Neuronal stem cell (in vitro differentiated cells): ENCODE results near the gene MAP3K5.
"Not testable (repeated sequence)": the region's sequence is repeated elsewhere in the genome, so short reads cannot be mapped to it uniquely, and the experiment has no call there.

Source experiments
- DNase-seq: peaks from one replicate; pipeline ENCODE4 v3.0.0-alpha.2; 2013; ENCODE audit warnings: low spot score
- H2AFZ ChIP-seq: one replicate; pipeline ENCODE4 v1.6.1; 2013; ENCODE audit warnings: mild to moderate bottlenecking, low read length, inconsistent platforms
- H2AK5ac ChIP-seq: 2 replicates; pipeline ENCODE4 v1.6.1; 2013; ENCODE audit warnings: low read depth, mild to moderate bottlenecking, inconsistent platforms, low read length, moderate library complexity, mixed read lengths
- H2BK120ac ChIP-seq: 2 replicates; pipeline ENCODE4 v1.6.1; 2013; ENCODE audit warnings: low read depth, mild to moderate bottlenecking, inconsistent platforms, low read length, moderate library complexity, mixed read lengths
- H2BK12ac ChIP-seq: one replicate; pipeline ENCODE4 v1.6.1; 2013; ENCODE audit warnings: low read length, inconsistent platforms
- H2BK15ac ChIP-seq: 2 replicates; pipeline ENCODE4 v1.6.1; 2013; ENCODE audit warnings: mild to moderate bottlenecking, low read length, inconsistent platforms, mixed read lengths
- H2BK5ac ChIP-seq: one replicate; pipeline ENCODE4 v1.6.1; 2013; ENCODE audit warnings: inconsistent platforms, mild to moderate bottlenecking, low read length, moderate library complexity
- H3K14ac ChIP-seq: one replicate; pipeline ENCODE4 v1.6.1; 2013; ENCODE audit warnings: low read length, inconsistent platforms
- H3K18ac ChIP-seq: 2 replicates; pipeline ENCODE4 v1.6.1; 2013; ENCODE audit warnings: low read length, inconsistent platforms
- H3K23ac ChIP-seq: 2 replicates; pipeline ENCODE4 v1.6.1; 2013; ENCODE audit warnings: low read depth, mild to moderate bottlenecking, mixed read lengths, low read length, inconsistent platforms; ENCODE audit not compliant: poor library complexity
- H3K27ac ChIP-seq: replicated peaks from 3 replicates; pipeline ENCODE4 v1.5.1; 2013; ENCODE audit warnings: low read length, inconsistent platforms
- H3K27me3 ChIP-seq, 3 experiments: 2 replicates each; pipeline ENCODE4 v1.6.1; 2013; ENCODE audit warnings: low read length in 3 of 3, mild to moderate bottlenecking in 2 of 3, inconsistent platforms in 1 of 3, low read depth in 1 of 3, mixed read lengths in 1 of 3, moderate library complexity in 1 of 3; ENCODE audit not compliant: control insufficient read depth in 3 of 3, insufficient read depth in 3 of 3
- H3K36me3 ChIP-seq, 2 donors: replicated peaks in 1 of 2; 2 replicates each; pipeline ENCODE4 v1.6.1; 2013; ENCODE audit warnings: low read length in 2 of 2; ENCODE audit not compliant: control insufficient read depth in 2 of 2, insufficient read depth in 2 of 2
- H3K4ac ChIP-seq: 2 replicates; pipeline ENCODE4 v1.6.1; 2013; ENCODE audit warnings: inconsistent platforms, mild to moderate bottlenecking, low read length, moderate library complexity
- H3K4me1 ChIP-seq, 2 donors: 1 replicate in 1 of 2; 2 replicates in 1 of 2; pipeline ENCODE4 v1.6.1; 2013; ENCODE audit warnings: low read length in 2 of 2, low read depth in 1 of 2; ENCODE audit not compliant: control insufficient read depth in 2 of 2, insufficient read depth in 1 of 2
- H3K4me2 ChIP-seq: one replicate; pipeline ENCODE4 v1.6.1; 2013; ENCODE audit warnings: mild to moderate bottlenecking, low read length, inconsistent platforms; ENCODE audit not compliant: insufficient read depth, poor library complexity, severe bottlenecking
- H3K4me3 ChIP-seq, 2 donors: 2 replicates each; pipeline ENCODE4 v1.5.1; 2013; ENCODE audit warnings: low read length in 2 of 2, mild to moderate bottlenecking in 2 of 2, inconsistent platforms in 1 of 2, moderate library complexity in 1 of 2
- H3K79me1 ChIP-seq: one replicate; pipeline ENCODE4 v1.6.1; 2013; ENCODE audit warnings: low read depth, mild to moderate bottlenecking, inconsistent platforms, low read length, moderate library complexity
- H3K9ac ChIP-seq: one replicate; pipeline ENCODE4 v1.6.1; 2013; ENCODE audit warnings: mild to moderate bottlenecking, low read depth, low read length, inconsistent platforms; ENCODE audit not compliant: poor library complexity
- H3K9me3 ChIP-seq, 2 donors: replicated peaks in 1 of 2; 2 replicates each; pipeline versions ENCODE3 to v1.6.1; 2013; ENCODE audit warnings: low read length in 2 of 2, mild to moderate bottlenecking in 2 of 2, inconsistent platforms in 1 of 2, low read depth in 1 of 2, mixed read lengths in 1 of 2, moderate library complexity in 1 of 2; ENCODE audit not compliant: control insufficient read depth in 2 of 2, insufficient read depth in 1 of 2
- H4K8ac ChIP-seq: one replicate; pipeline ENCODE4 v1.6.1; 2013; ENCODE audit warnings: low read depth, mild to moderate bottlenecking, inconsistent platforms, low read length, moderate library complexity
- H4K91ac ChIP-seq: one replicate; pipeline ENCODE4 v1.6.1; 2013; ENCODE audit warnings: low read length, low read depth, mild to moderate bottlenecking, inconsistent platforms; ENCODE audit not compliant: poor library complexity
- WGBS, 2 donors: extraction: QIAGEN DNeasy Blood & Tissue Kit; methylation state at CpG; one replicate each; pipeline ENCODE4 v1.1.7; 2013; ENCODE audit warnings: missing lambda C conversion rate in 2 of 2, mixed read lengths in 1 of 2; ENCODE audit not compliant: insufficient read length in 2 of 2, insufficient replicate concordance in 1 of 2; ENCODE audit errors: extremely low coverage in 2 of 2; 5-methylcytosine and 5-hydroxymethylcytosine counted together

The MAP3K5 gene

DNA sequence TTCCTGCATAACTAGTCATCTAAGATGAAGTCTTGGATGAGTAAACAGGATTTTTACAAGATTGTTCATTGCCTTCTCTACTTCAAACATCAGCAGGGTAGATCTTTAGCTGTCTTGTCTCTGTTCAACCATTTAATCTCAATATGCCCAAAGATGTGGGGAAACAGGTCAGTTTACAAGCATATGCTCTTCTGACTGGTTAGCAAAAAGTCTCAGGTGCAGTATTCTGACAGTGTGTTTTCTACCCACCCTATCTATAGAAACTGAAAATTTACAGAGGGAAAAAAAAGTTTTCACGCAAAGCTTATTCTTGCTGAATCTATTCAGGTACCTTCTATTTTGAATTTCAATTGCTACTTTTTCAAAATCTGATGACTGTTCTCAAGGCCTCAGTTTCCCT is 29.0 kb downstream of the MAP3K5 start:
- WGBS, 2 donors = no CpG with 5 or more reads among the region's 1 CpG
- H3K27ac ChIP-seq = no peak overlapping the region
- no peak overlapping the region for H3K18ac ChIP-seq
- no peaks in the 10 kb centered on the region for H3K27me3 ChIP-seq
- H2BK120ac ChIP-seq = no peak overlapping the region
- H3K4ac ChIP-seq = no peak overlapping the region
- H3K23ac ChIP-seq = no peak overlapping the region
- H4K91ac ChIP-seq = no peak overlapping the region
- H2AK5ac ChIP-seq = no peak overlapping the region
- H2BK15ac ChIP-seq = no peak overlapping the region
- no peaks in the 10 kb centered on the region for H3K36me3 ChIP-seq
- H2BK5ac ChIP-seq = no peak overlapping the region
- no peak overlapping the region for H2BK12ac ChIP-seq
- no peaks in the 10 kb centered on the region for H3K9me3 ChIP-seq
- H3K79me1 ChIP-seq = no peaks in the 10 kb centered on the region
- H3K14ac ChIP-seq = no peak overlapping the region
- no peak overlapping the region for H3K9ac ChIP-seq
- H3K4me3 ChIP-seq = no peak overlapping the region
- H4K8ac ChIP-seq = no peak overlapping the region
- H2AFZ ChIP-seq = no peak overlapping the region
- H3K4me1 ChIP-seq = no peaks in the 10 kb centered on the region
- no peak overlapping the region for H3K4me2 ChIP-seq
- DNase-seq = no peak

GRCh38 chr6:136762022-136762975 is 30.0 kb downstream of the MAP3K5 start:
- Histone ChIP-seq H3K27ac (no peak overlapping the region), H3K14ac (no peak overlapping the region), H2BK12ac (no peak overlapping the region), H3K4me3 (no peak overlapping the region), H2BK120ac (no peak overlapping the region), H2BK15ac (no peak overlapping the region), H2AFZ (no peak overlapping the region), H2AK5ac (no peak overlapping the region), H3K4ac (no peak overlapping the region), H3K4me1 (no peaks in the 10 kb centered on the region), H4K91ac (no peak overlapping the region), H2BK5ac (no peak overlapping the region), H3K4me2 (no peak overlapping the region), H3K9ac (no peak overlapping the region), H3K9me3 (no peaks in the 10 kb centered on the region), H3K79me1 (no peaks in the 10 kb centered on the region), H4K8ac (no peak overlapping the region), H3K36me3 (no peaks in the 10 kb centered on the region), H3K27me3 (no peaks in the 10 kb centered on the region), H3K18ac (no peak overlapping the region), H3K23ac (no peak overlapping the region)
- DNase-seq = no peak
- no CpG with 5 or more reads among the region's 3 CpGs for WGBS, 2 donors

DNA sequence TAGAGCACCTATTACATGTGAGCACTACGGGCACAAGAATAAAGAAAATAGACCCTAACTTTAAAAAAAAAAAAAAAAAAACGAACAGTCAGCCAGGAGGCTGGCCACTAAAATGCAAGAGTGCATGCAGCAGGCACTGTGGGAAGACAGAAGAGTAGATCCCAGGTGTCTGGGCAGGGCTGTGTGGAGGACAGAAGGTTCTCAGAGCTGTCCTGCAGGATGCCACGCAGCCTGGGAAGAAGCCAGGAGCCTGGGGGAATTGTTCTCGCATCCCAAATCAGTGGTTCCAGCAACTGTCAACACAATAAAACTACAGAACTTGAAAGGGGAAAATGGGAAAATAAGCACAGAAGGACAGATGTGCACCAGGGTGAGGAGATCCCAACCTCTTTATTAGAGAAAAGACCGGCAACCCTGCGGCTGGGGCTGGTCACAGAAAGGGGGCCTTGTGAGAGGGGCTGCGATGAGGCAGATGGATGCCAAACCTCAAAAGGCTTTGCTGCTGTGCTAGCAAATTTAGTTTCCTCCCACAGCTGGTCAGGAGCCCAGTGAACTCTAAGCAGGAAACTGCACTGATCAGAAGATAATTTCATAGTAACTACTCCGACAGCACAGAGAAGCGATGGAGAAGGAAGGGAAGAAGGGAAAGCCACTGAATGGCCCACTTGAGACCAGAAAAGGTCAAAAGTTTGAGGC is 30.9 kb downstream of the MAP3K5 start:
- H3K27ac ChIP-seq = no peak overlapping the region
- H2BK120ac ChIP-seq = no peak overlapping the region
- WGBS, 2 donors = no CpG with 5 or more reads among the region's 9 CpGs

DNA sequence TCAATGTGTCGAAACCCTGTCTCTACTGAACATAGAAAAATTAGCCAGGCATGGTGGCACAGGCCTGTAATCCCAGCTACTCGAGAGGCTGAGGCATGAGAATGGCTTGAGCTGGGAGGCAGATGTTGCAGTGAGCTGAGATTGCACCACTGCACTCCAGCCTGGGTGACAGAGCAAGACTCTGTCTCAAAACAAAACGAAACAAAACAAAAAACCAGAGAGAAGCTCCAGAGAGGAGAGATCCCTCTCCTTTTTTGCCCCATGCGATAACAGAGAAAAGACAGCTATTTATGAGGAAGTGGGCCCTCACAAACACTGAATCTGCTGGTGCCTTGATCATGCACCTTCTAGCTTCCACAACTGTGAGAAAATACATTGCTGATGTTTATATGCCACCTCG is 31.5 kb downstream of the MAP3K5 start:
- H3K4me1 ChIP-seq, H2BK15ac ChIP-seq, H3K4me3 ChIP-seq, H3K4ac ChIP-seq, H2AK5ac ChIP-seq, H2BK5ac ChIP-seq, H3K23ac ChIP-seq, H2BK120ac ChIP-seq, H3K27ac ChIP-seq, H3K18ac ChIP-seq, H2AFZ ChIP-seq, H3K9me3 ChIP-seq, H4K91ac ChIP-seq, H3K14ac ChIP-seq, H4K8ac ChIP-seq, H2BK12ac ChIP-seq, H3K79me1 ChIP-seq, H3K9ac ChIP-seq, H3K36me3 ChIP-seq, H3K4me2 ChIP-seq, DNase-seq, H3K27me3 ChIP-seq: not testable (repeated sequence)
- WGBS, 2 donors = no CpG with 5 or more reads among the region's 5 CpGs

More for the DNA sequence above, 30.9 kb downstream of the MAP3K5 start:
- Histone ChIP-seq H2BK12ac (no peak overlapping the region), H4K8ac (no peak overlapping the region), H4K91ac (no peak overlapping the region), H3K79me1 (no peaks in the 10 kb centered on the region), H3K18ac (no peak overlapping the region), H3K4me2 (no peak overlapping the region), H3K4ac (no peak overlapping the region), H3K4me3 (no peak overlapping the region), H2BK15ac (no peak overlapping the region), H3K4me1 (no peaks in the 10 kb centered on the region), H3K23ac (no peak overlapping the region), H3K14ac (no peak overlapping the region), H2BK5ac (no peak overlapping the region), H3K36me3 (no peaks in the 10 kb centered on the region), H2AFZ (no peak overlapping the region), H3K27me3 (no peaks in the 10 kb centered on the region), H3K9ac (no peak overlapping the region), H3K9me3 (no peaks in the 10 kb centered on the region), H2AK5ac (no peak overlapping the region)
- no peak for DNase-seq
